Nephron (organoid): Measurements from ENCODE around the gene TM9SF1.

Experiments
- H3K27ac Mint-ChIP-seq, 3 experiments: 2 replicates each; pipeline ENCODE4 v1.8.0; 2020; ENCODE audit warnings: mixed read lengths in 3 of 3, mild to moderate bottlenecking in 2 of 3, moderate library complexity in 1 of 3
- H3K27me3 Mint-ChIP-seq: 2 replicates; pipeline ENCODE4 v1.8.0; 2021; ENCODE audit warnings: low read depth, mild to moderate bottlenecking, moderate library complexity, mixed read lengths
- H3K36me3 Mint-ChIP-seq: 2 replicates; pipeline ENCODE4 v1.8.0; 2020; ENCODE audit warnings: low read depth, mixed read lengths
- H3K4me1 Mint-ChIP-seq: 2 replicates; pipeline ENCODE4 v1.8.0; 2020; ENCODE audit warnings: mixed read lengths
- H3K4me3 Mint-ChIP-seq, 3 experiments: 2 replicates each; pipeline ENCODE4 v1.8.0; 2020; ENCODE audit warnings: mild to moderate bottlenecking in 3 of 3, mixed read lengths in 3 of 3, moderate library complexity in 2 of 3
- H3K9me3 Mint-ChIP-seq: 2 replicates; pipeline ENCODE4 v1.8.0; 2020; ENCODE audit warnings: mixed read lengths
- TF ChIP-seq, protein P1 (sequence below), 3 experiments: fragments of 200-600 bp; sonication (generic); IDR thresholded peaks; one replicate each; pipeline ENCODE4 v1.5.0; 2021; ENCODE audit warnings: antibody characterized with exemption in 3 of 3; ENCODE audit not compliant: unreplicated experiment in 3 of 3

Gene TM9SF1

DNA sequence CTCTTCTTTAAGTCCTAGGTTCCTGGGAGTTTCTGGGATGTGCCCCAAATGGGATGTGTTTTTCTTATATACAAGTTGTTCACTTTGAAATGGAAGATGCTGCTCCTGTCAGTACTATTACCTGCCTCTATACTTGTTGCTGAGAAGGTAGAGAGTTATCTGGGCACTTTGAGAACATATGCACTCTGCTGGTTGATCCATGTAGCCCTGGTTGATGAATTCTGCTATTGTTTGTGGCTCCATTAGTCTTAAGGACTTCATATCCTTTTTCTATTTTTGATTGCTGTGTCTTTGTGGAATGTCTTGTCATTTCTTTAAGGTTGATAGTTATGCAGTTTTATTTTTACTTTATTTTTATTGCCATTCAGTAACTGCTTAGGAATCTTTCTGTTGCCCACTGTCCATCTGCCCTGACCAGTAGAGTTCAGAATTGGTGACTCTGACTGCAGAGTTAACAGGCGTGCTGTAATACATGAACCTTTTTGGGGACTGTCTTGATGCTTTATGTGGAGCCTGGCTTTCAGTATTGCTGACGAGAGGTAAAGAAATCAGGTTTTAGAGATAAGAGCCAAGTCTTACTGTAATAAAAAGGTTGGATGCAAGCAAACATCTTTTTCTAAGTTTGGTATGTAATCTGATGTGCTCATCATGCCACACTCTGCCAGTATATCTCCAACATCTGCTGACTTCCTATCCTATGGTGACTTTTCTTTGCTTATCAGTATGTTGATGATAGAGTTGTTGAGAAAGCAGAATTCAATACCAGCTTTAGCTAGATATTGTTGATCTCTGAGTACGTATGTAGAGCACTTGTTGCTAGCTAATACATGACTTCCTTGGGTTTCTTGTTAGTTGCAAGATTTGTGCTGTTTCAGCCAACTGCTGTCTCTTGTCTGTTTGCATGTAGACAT lies 39.1 kb upstream of the TM9SF1 start:
- TF ChIP-seq, protein P1, sequence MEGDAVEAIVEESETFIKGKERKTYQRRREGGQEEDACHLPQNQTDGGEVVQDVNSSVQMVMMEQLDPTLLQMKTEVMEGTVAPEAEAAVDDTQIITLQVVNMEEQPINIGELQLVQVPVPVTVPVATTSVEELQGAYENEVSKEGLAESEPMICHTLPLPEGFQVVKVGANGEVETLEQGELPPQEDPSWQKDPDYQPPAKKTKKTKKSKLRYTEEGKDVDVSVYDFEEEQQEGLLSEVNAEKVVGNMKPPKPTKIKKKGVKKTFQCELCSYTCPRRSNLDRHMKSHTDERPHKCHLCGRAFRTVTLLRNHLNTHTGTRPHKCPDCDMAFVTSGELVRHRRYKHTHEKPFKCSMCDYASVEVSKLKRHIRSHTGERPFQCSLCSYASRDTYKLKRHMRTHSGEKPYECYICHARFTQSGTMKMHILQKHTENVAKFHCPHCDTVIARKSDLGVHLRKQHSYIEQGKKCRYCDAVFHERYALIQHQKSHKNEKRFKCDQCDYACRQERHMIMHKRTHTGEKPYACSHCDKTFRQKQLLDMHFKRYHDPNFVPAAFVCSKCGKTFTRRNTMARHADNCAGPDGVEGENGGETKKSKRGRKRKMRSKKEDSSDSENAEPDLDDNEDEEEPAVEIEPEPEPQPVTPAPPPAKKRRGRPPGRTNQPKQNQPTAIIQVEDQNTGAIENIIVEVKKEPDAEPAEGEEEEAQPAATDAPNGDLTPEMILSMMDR (IDR thresholded peaks at IDR 0.05; ENCODE audit: unreplicated experiment in 3 of 3) = no peak
- H3K27ac Mint-ChIP-seq = peak overlapping the region; percentile 92 to 99 (median 97)
- H3K27me3 Mint-ChIP-seq = no peaks in the 10 kb centered on the region
- peak overlapping the region; percentile 90 to 98 (median 94) for H3K4me3 Mint-ChIP-seq
- H3K36me3 Mint-ChIP-seq = peaks cover 47% of the 10 kb centered on the region
- H3K4me1 Mint-ChIP-seq = peaks cover 35% of the 10 kb centered on the region
- H3K9me3 Mint-ChIP-seq = no peaks in the 10 kb centered on the region

DNA sequence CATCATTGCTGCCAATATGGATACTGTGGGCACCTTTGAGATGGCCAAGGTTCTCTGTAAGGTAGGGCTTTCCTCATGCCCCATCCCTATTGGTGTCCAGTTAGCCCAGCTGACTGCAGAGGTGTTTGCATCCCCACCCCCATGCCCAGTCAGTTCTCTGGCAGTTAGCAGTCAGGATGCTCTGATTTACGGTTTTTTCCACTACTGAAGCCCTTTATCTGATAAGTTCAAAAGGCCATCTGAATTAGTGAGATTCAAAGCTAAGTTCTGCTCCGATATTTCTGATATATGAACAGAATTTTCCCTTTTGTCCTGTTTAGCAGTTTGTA lies 38.3 kb upstream of the TM9SF1 start:
- peak overlapping the region; percentile 90 to 98 (median 94) for H3K4me3 Mint-ChIP-seq

DNA sequence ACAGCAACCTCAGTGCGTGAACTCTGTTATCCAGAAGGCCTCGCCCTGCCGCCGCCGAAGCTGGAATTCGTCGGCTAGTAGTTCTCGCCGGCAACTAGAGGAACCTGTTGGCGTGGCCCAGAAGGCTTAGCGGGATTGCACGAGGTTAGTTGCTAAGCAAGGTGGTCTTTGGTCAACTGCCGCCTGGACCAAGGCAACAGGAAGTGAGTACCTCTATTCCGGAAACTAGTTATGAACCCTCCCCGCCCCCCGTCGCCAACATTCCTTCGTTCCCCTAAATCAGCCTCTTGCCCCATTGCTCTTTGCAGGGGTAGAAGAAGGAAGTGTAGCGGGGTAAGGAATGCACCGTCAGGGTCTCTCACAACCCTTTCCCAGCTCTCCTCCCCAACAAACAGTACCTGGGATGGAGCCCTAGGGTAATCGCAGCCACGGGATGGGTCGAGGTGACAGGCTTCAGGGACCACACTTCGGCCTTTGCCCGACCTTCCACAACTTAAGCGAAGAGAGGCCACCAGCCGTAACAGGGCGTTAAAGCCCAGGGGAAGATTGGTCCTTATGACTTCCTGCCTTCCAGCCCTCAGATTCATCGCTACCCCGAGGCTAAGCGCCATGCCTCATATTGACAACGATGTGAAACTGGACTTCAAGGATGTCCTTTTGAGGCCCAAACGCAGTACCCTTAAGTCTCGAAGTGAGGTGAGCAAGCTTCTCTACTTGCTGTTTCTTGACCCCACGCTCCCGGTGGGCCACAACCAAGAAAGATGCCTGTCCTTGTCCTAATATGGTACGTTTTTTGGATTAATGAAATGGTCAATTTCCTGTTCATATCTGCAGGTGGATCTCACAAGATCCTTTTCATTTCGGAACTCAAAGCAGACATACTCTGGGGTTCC lies 37.6 kb upstream of the TM9SF1 start, which contains the start of gene GMPR2:
GMPR2 (plus strand) TSS at position 285 of the 893 bp plus-strand sequence; CDS start at position 610, 325 bp downstream.
- peak within 1 kb of the TSS; percentile 92 to 99 (median 97) for H3K27ac Mint-ChIP-seq
- TF ChIP-seq, protein P1 (IDR thresholded peaks at IDR 0.05; ENCODE audit: unreplicated experiment in 3 of 3) = no peak
- peak within 1 kb of the TSS; percentile 90 to 98 (median 94) for H3K4me3 Mint-ChIP-seq
- H3K36me3 Mint-ChIP-seq = peaks cover 33% of the 10 kb centered on the region
- no peaks in the 10 kb centered on the region for H3K27me3 Mint-ChIP-seq
- H3K9me3 Mint-ChIP-seq = no peaks in the 10 kb centered on the region
- H3K4me1 Mint-ChIP-seq = peaks cover 27% of the 10 kb centered on the region

More for the DNA sequence above, 38.3 kb upstream of the TM9SF1 start:
- peak overlapping the region; percentile 92 to 99 (median 97) for H3K27ac Mint-ChIP-seq
- peaks cover 40% of the 10 kb centered on the region for H3K36me3 Mint-ChIP-seq
- no peaks in the 10 kb centered on the region for H3K27me3 Mint-ChIP-seq
- H3K9me3 Mint-ChIP-seq = no peaks in the 10 kb centered on the region
- H3K4me1 Mint-ChIP-seq = peaks cover 27% of the 10 kb centered on the region
- TF ChIP-seq, protein P1 (IDR thresholded peaks at IDR 0.05; ENCODE audit: unreplicated experiment in 3 of 3) = no peak

DNA sequence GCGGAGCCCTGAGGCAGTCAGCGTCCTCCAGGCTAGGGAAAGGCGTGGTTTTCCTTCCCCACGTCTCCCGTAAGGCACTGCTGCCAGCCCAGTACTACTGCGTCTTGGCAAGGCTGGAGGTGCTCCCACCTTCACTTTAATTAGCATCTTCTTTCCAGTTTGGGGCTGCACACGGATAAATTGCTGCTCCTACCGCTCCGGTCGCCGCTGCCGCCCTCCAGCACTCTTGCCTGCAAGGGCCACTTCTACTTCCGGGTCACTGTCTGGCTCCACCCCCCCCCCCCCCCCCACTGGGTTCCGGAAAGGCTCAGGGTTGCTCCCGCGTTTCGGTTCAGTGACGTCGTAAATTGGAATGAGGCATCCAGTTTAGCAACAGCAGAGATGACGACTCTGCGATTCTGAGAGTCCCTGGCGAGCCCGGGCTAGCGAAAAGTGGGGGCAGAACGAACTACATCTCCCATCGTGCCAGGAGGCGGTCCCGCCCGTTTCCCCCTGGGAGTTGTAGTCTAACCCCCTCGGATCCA lies 36.9 kb upstream of the TM9SF1 start, which contains the start of gene NEDD8:
NEDD8 (minus strand) TSS at position 247 of the 524 bp plus-strand sequence; CDS start at position 147, 100 bp downstream.
- Mint-ChIP-seq H3K27ac (peak within 1 kb of the TSS; percentile 92 to 99 (median 97)), H3K4me3 (peak within 1 kb of the TSS; percentile 90 to 98 (median 94)), H3K9me3 (no peaks in the 10 kb centered on the region), H3K27me3 (no peaks in the 10 kb centered on the region), H3K4me1 (peaks cover 27% of the 10 kb centered on the region), H3K36me3 (peaks cover 31% of the 10 kb centered on the region)
- TF ChIP-seq, protein P1 (IDR thresholded peaks at IDR 0.05; ENCODE audit: unreplicated experiment in 3 of 3) = no peak

DNA sequence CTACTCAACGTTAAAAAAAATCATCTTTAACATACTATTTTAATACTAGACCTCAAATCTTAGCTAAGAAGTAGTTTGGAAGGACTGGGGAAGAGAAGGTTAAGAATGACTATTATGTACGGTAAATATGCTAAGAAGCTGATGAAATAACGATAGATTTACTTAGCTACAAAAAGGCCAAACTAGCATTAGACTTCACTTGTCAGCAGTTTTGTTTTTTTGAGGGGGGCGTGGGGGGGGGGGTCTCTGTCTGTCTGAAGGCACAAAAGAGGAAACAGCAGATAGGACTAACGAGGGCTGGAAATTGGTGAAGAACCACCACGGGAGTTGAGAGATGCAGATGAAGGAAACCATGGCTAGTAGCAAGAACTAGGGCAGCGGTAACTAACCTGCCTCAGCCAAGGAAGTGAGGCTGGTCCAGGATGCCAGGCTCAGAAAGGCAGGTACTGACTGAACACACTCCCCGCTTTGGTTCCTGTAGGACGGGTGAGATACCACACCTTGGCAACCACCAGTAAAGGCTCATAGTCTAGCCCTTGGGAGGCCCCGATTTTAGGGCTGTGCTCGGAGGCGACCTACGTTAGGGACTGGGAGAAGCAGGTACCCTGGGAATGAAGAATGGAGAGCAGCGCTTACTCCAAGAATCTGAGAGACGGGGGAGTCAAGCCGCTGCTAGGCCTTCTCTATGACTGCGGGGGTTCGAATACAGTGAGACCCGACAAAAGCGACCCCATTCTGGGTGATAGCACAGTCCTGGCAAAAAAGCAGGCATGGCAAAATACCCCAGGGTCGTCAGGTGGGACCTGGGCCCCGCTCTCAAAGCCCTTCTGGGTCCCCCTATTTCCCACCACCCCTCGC lies 36.3 kb upstream of the TM9SF1 start:
- Mint-ChIP-seq H3K9me3 (no peaks in the 10 kb centered on the region), H3K36me3 (peaks cover 30% of the 10 kb centered on the region), H3K4me3 (peak overlapping the region; percentile 90 to 98 (median 94)), H3K27me3 (no peaks in the 10 kb centered on the region), H3K27ac (peak overlapping the region; percentile 92 to 99 (median 97)), H3K4me1 (peaks cover 27% of the 10 kb centered on the region)
- TF ChIP-seq, protein P1 (IDR thresholded peaks at IDR 0.05; ENCODE audit: unreplicated experiment in 3 of 3) = no peak
